GM18873 (cell line): ENCODE measurements around the gene DHRS12.

Experiments
- ATAC-seq: cut with Tn5 transposase; IDR thresholded peaks from one replicate; pipeline ENCODE4 v1.9.1; 2021; ENCODE audit warnings: mild to moderate bottlenecking, moderate library complexity, moderate number of reproducible peaks; ENCODE audit not compliant: unreplicated experiment, low FRiP score

DHRS12 gene

GRCh38 chr13:51733374-51734298, 70.3 kb downstream of the DHRS12 start:
- ATAC-seq = no peak

GRCh38 chr13:51731759-51732158, 72.2 kb downstream of the DHRS12 start:
- no peak for ATAC-seq

GRCh38 chr13:51730927-51731326, 73.0 kb downstream of the DHRS12 start:
- ATAC-seq = no peak

GRCh38 chr13:51729866-51730553, 74.0 kb downstream of the DHRS12 start:
- ATAC-seq = no peak

GRCh38 chr13:51728972-51729371, 75.0 kb downstream of the DHRS12 start:
- ATAC-seq = no peak

GRCh38 chr13:51728275-51728673, 75.7 kb downstream of the DHRS12 start:
- no peak for ATAC-seq

- ATAC-seq = no peak
Measured at GRCh38 chr13:51727634-51728274, 76.2 kb downstream of the DHRS12 start.

- no peak for ATAC-seq
Measured at GRCh38 chr13:51726446-51727193, 77.3 kb downstream of the DHRS12 start.

- ATAC-seq = no peak
Measured at GRCh38 chr13:51724721-51725120, 79.2 kb downstream of the DHRS12 start.

- no peak for ATAC-seq
Measured at GRCh38 chr13:51723529-51723928, 80.4 kb downstream of the DHRS12 start.

- ATAC-seq = no peak
Measured at GRCh38 chr13:51721496-51721895, 82.5 kb downstream of the DHRS12 start.

- ATAC-seq = no peak
Measured at GRCh38 chr13:51719394-51719793, 84.6 kb downstream of the DHRS12 start.
